ENCODE results near the gene CIC.

DNA sequence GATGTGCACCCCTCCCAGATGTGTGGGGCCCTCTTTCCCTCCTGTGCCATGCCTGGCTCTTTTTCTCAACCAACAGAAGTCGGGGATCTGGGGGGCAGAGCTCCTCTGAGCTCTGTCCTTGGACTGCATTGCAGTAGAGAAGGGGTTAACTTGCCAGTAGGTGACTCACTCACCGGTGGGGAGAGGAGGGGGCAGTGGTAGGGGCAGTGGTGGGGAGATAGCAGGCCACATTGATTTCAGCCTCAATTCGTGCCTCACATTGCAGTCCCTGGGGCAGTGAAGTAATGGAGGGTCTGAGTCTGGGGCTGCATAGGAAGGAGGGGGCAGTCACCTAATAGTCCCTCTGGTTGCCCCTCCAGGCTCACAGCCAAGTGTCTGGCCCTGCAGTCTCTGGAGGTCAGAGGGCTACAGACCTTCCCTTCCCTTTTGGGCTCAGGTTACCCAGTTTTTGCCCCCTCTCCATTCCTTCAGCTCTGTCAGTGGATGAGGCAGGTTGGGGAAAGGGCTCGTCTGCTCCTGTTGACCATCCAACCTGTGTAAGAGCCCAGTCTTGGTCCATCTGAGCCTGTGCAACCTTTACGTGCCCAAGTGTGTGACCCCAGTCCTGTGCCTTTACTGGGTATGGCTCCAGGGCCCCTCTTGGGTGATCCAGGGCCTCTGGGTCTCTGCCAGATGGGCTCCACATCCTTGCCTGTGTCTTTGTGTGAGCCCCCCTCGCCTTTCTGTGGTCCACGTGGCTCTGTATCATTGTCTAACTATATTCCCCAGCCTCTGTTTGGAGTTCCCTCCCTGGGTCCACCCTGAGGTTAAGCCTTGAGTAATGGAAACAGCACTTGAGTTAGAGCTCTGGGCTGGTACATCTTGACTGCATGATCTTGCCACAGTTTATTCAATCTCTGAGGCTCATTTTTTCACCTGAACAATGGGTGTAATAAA, 13.0 kb downstream of the CIC start:
- TF ChIP-seq GABPA (IDR thresholded peaks at IDR 0.05; ENCODE audit: low read depth) (no peak), FOXM1 (IDR thresholded peaks at IDR 0.05; ENCODE audit: low read depth, low read length) (no peak), FOS (IDR thresholded peaks at IDR 0.05; ENCODE audit: borderline replicate concordance, extremely low read depth, insufficient read length) (no peak), MYC (IDR thresholded peaks at IDR 0.05; ENCODE audit: insufficient read depth, insufficient read length, insufficient replicate concordance, low read length, severe bottlenecking) (no peak)
- TF ChIP-seq, protein P1, sequence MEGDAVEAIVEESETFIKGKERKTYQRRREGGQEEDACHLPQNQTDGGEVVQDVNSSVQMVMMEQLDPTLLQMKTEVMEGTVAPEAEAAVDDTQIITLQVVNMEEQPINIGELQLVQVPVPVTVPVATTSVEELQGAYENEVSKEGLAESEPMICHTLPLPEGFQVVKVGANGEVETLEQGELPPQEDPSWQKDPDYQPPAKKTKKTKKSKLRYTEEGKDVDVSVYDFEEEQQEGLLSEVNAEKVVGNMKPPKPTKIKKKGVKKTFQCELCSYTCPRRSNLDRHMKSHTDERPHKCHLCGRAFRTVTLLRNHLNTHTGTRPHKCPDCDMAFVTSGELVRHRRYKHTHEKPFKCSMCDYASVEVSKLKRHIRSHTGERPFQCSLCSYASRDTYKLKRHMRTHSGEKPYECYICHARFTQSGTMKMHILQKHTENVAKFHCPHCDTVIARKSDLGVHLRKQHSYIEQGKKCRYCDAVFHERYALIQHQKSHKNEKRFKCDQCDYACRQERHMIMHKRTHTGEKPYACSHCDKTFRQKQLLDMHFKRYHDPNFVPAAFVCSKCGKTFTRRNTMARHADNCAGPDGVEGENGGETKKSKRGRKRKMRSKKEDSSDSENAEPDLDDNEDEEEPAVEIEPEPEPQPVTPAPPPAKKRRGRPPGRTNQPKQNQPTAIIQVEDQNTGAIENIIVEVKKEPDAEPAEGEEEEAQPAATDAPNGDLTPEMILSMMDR (IDR thresholded peaks at IDR 0.05 in 2 of 3, conservative IDR thresholded peaks at IDR 0.05 in 1 of 3; ENCODE audit: control insufficient read depth in 2 of 3, extremely low read depth in 1 of 3, insufficient read depth in 1 of 3, low read depth in 3 of 3, low read length in 3 of 3), result no peak

All from GM12878 (cell line).